G401 (cell line): ENCODE results near the gene MYH9. TPM values are rescaled to one million over a fixed set of nuclear protein-coding genes. Genes with fewer than 3 reads are reported as not detected.

Source experiments
- DNase-seq: peaks from one replicate; pipeline ENCODE4 v3.0.0-alpha.2; 2015; ENCODE audit warnings: low spot score
- in situ Hi-C: cut with HindIII; loops from 2 replicates; pipeline ENCODE4 v1.10.0; 2016; ENCODE audit warnings: low sequenced_read_pairs, mixed read lengths
- total RNA-seq: library from RNA; depleted of rRNA; stranded (reverse); fragments of >200 nt; shearing (Covaris generic); gene quantifications from 2 replicates; pipeline ENCODE4 v1.2.3, GENCODE V29; 2014

The MYH9 gene
- total RNA-seq, 1 experiment from 2014 or later, result 185 TPM

- DNase-seq, result no peak
- in situ Hi-C loops, result no loop called here
Measured at GRCh38 chr22:36371920-36372319, 15.8 kb downstream of the MYH9 start.

GRCh38 chr22:36369922-36370791 lies 17.6 kb downstream of the MYH9 start:
- in situ Hi-C loops, result no loop called here
- peak; percentile 88 for DNase-seq

GRCh38 chr22:36369004-36369921 lies 18.5 kb downstream of the MYH9 start:
- in situ Hi-C loops, result no loop called here
- peak; percentile 64 for DNase-seq

GRCh38 chr22:36368359-36368983 lies 19.3 kb downstream of the MYH9 start:
- in situ Hi-C loops, result no loop called here
- DNase-seq, result no peak

GRCh38 chr22:36367479-36367878 lies 20.3 kb downstream of the MYH9 start:
- in situ Hi-C loops, result no loop called here
- peak; percentile 44 for DNase-seq

- DNase-seq, result peak; percentile 79
- in situ Hi-C loops, result no loop called here
Measured at GRCh38 chr22:36367066-36367465, 20.7 kb downstream of the MYH9 start.

- in situ Hi-C loops, result no loop called here
- DNase-seq, result no peak
Measured at GRCh38 chr22:36366291-36366708, 21.5 kb downstream of the MYH9 start.

- DNase-seq, result no peak
Measured at GRCh38 chr22:36365020-36365411, 22.8 kb downstream of the MYH9 start.

GRCh38 chr22:36364255-36365019 lies 23.3 kb downstream of the MYH9 start:
- DNase-seq, result no peak
- in situ Hi-C loops, result no loop called here

More at GRCh38 chr22:36365020-36365411, 22.8 kb downstream of the MYH9 start:
- in situ Hi-C loops, result no loop called here

GRCh38 chr22:36363349-36363981 lies 24.3 kb downstream of the MYH9 start:
- no peak for DNase-seq
- in situ Hi-C loops, result no loop called here

- in situ Hi-C loops, result no loop called here
- no peak for DNase-seq
Measured at GRCh38 chr22:36362932-36363331, 24.8 kb downstream of the MYH9 start.

- DNase-seq, result no peak
- in situ Hi-C loops, result no loop called here
Measured at GRCh38 chr22:36362075-36362474, 25.7 kb downstream of the MYH9 start.

- in situ Hi-C loops, result no loop called here
- DNase-seq, result no peak
Measured at GRCh38 chr22:36360871-36361383, 26.8 kb downstream of the MYH9 start.

- in situ Hi-C loops, result no loop called here
- no peak for DNase-seq
Measured at GRCh38 chr22:36360011-36360410, 27.8 kb downstream of the MYH9 start.

GRCh38 chr22:36359470-36359996 lies 28.2 kb downstream of the MYH9 start:
- in situ Hi-C loops, result no loop called here
- DNase-seq, result no peak

GRCh38 chr22:36358533-36359469 lies 29.0 kb downstream of the MYH9 start:
- in situ Hi-C loops, result no loop called here
- DNase-seq, result no peak
